Lower lobe of right lung (tissue), 2 donors: ENCODE data around the gene SIRT5. TPM values are rescaled to one million over a fixed set of nuclear protein-coding genes. Genes with fewer than 3 reads are reported as not detected.

Experiments used
- ATAC-seq, 2 donors: fragments of 200-7000 bp; cut with Tn5 transposase; one replicate each; pipeline ENCODE4 v1.9.1; 2020 to 2022; ENCODE audit warnings: mild to moderate bottlenecking in 2 of 2, moderate library complexity in 2 of 2
- DNase-seq: peaks from one replicate; pipeline ENCODE4 v3.0.0-alpha.2; 2020
- H3K27ac ChIP-seq: fragments of 200-600 bp; one replicate; pipeline ENCODE4 v1.8.0; 2022
- H3K27me3 ChIP-seq: fragments of 200-600 bp; one replicate; pipeline ENCODE4 v1.8.0; 2022; ENCODE audit warnings: low read depth
- H3K36me3 ChIP-seq: fragments of 200-600 bp; one replicate; pipeline ENCODE4 v1.8.0; 2022; ENCODE audit warnings: mild to moderate bottlenecking
- H3K4me1 ChIP-seq: fragments of 200-600 bp; one replicate; pipeline ENCODE4 v1.8.0; 2022
- H3K4me3 ChIP-seq: fragments of 200-600 bp; one replicate; pipeline ENCODE4 v1.8.0; 2022; ENCODE audit warnings: mild to moderate bottlenecking
- H3K9me3 ChIP-seq: fragments of 200-600 bp; one replicate; pipeline ENCODE4 v1.8.0; 2022
- intact Hi-C: fragments of 100-400 bp; cut with DNase I; formaldehyde crosslinking; loops from one replicate; pipeline ENCODE4 v1.11.0; 2022
- total RNA-seq: library from RNA; stranded (reverse); fragmentation: NEBNext Ultra II Directional; extraction: Animal tissue kit (Norgen Biotek cat#: 25700); gene quantifications from one replicate; pipeline ENCODE4 v1.2.1, GENCODE V29; 2021
- TF ChIP-seq, protein P1 (sequence below): fragments of 200-600 bp; IDR thresholded peaks from one replicate; pipeline ENCODE4 v1.8.0; 2022; ENCODE audit warnings: antibody characterized with exemption, mild to moderate bottlenecking
- donor health status: DM: no; HTN: yes; CAD: no; lungs with severe emphysema.

The SIRT5 gene
- total RNA-seq, 1 donor from 2014 or later: 15.3 TPM

DNA sequence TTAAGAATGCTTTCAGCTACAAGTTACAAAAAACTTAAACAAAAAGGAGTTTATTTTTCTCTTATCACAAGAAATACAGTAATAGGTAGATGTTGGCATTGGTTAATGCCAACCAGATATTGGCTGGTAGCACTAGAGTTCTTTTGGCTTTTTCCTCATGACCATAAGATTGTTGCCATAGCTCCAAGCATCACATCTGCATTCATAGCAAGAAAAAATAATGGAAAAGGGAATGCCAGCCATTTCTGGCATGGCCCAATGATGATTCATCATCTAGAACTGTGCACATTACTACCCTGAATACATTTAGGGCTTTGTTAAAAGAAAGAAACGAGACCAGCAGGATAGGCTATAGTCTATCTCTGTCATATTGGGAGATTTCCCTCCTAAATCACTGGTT is 20.8 kb upstream of the SIRT5 start:
- H3K4me3 ChIP-seq: no peak overlapping the region
- H3K36me3 ChIP-seq: no peaks in the 10 kb centered on the region
- peak overlapping the region; percentile 74 for H3K27ac ChIP-seq
- H3K4me1 ChIP-seq: peaks cover 16% of the 10 kb centered on the region
- H3K9me3 ChIP-seq: no peaks in the 10 kb centered on the region
- ATAC-seq: no peak
- TF ChIP-seq, protein P1, sequence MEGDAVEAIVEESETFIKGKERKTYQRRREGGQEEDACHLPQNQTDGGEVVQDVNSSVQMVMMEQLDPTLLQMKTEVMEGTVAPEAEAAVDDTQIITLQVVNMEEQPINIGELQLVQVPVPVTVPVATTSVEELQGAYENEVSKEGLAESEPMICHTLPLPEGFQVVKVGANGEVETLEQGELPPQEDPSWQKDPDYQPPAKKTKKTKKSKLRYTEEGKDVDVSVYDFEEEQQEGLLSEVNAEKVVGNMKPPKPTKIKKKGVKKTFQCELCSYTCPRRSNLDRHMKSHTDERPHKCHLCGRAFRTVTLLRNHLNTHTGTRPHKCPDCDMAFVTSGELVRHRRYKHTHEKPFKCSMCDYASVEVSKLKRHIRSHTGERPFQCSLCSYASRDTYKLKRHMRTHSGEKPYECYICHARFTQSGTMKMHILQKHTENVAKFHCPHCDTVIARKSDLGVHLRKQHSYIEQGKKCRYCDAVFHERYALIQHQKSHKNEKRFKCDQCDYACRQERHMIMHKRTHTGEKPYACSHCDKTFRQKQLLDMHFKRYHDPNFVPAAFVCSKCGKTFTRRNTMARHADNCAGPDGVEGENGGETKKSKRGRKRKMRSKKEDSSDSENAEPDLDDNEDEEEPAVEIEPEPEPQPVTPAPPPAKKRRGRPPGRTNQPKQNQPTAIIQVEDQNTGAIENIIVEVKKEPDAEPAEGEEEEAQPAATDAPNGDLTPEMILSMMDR: no peak
- H3K27me3 ChIP-seq: no peaks in the 10 kb centered on the region
- intact Hi-C loops: no loop called here
- no peak for DNase-seq

DNA sequence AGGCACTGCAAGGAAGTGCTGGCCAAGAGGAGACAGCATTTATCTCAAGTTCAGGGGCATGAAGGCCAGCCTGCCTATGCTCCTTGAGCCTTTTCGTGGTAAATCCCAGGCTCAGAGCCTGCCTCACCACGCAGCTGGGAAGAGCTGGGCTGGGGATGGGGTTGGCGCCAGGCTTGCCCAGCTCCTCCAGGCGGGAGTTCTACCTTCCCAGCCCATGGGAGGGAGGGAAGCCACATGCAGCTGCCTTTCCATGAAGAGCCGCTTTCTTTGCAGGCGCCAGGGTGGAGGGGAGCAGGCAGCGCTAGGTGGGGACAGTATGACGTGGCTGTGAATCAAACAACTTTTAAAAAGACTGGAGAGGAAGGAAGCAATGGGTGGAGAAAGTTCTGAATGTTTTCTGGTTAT is 19.5 kb upstream of the SIRT5 start:
- DNase-seq (no peak), ATAC-seq (peak; percentile 59 to 64)
- Histone ChIP-seq H3K4me3 (no peak overlapping the region), H3K9me3 (no peaks in the 10 kb centered on the region), H3K36me3 (no peaks in the 10 kb centered on the region), H3K4me1 (peaks cover 20% of the 10 kb centered on the region), H3K27ac (peak overlapping the region; percentile 74), H3K27me3 (no peaks in the 10 kb centered on the region)
- TF ChIP-seq, protein P1: no peak
- intact Hi-C loops: no loop called here

DNA sequence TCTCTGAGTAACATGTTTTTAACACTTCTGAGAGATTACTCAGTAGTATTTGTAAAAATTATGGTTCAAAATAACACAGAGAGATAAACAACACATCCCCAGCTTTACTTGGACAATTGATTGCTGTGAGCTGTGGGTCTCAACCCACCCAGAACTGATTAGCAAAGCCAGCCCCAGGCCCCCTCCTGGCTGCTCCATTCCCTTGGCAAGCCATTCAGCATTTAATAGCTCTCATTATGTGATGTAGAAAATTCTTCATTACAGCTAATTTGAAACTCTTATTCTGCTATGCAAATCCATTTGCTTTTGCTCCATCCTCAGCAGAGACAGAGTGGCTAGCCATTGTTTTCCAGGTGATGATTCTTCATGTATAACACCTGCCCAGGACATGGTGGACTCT is 16.6 kb upstream of the SIRT5 start:
- no peak for DNase-seq
- no peak for ATAC-seq
- Histone ChIP-seq H3K4me3 (no peak overlapping the region), H3K9me3 (no peaks in the 10 kb centered on the region), H3K36me3 (no peaks in the 10 kb centered on the region), H3K27me3 (no peaks in the 10 kb centered on the region), H3K27ac (no peak overlapping the region), H3K4me1 (peaks cover 42% of the 10 kb centered on the region)
- TF ChIP-seq, protein P1: no peak
- intact Hi-C loops: no loop called here

DNA sequence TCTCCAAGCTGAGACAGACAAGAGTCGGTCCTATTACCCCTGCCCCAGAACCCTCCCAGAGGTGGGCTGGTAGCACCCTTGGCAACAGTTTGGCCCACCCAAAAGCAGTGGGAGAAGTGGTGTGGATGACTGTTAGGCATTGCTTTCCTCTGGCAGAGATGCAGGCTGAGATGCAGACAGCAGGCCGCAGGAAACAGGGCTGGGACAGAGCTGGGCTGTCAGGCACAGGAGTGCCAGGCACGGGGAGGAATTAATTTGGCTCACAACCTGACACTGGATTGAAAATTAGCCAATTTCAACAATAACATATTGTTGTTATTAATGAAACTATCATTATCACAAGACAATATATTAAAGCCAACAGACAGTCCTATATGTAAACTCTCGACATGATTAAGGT is 15.7 kb upstream of the SIRT5 start:
- Histone ChIP-seq H3K36me3 (no peaks in the 10 kb centered on the region), H3K4me1 (peaks cover 42% of the 10 kb centered on the region), H3K4me3 (no peak overlapping the region), H3K27ac (peak overlapping the region; percentile 47), H3K9me3 (no peaks in the 10 kb centered on the region), H3K27me3 (no peaks in the 10 kb centered on the region)
- ATAC-seq (no peak), DNase-seq (no peak)
- intact Hi-C loops: no loop called here
- TF ChIP-seq, protein P1: no peak

DNA sequence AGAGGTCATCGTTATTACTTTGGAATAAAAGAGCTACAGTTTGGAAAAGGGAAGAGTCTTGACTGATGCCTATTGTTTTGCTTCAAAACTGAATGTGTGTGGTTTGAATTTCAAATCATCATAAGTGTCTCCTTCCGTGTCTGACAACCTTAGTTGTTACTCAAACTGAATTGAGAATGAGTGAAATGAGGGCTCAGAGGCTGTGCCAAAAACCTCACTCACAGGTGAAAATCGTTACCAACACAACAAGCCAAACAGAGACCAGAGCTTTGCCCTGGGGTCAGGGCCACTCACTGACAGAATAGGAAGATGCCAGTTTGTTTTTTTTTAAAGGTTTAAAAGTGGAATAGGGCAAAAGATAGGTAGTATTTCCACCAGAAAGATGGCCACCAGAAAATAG is 15.2 kb upstream of the SIRT5 start:
- Histone ChIP-seq H3K27ac (no peak overlapping the region), H3K9me3 (no peaks in the 10 kb centered on the region), H3K4me3 (no peak overlapping the region), H3K36me3 (no peaks in the 10 kb centered on the region), H3K27me3 (no peaks in the 10 kb centered on the region), H3K4me1 (peaks cover 42% of the 10 kb centered on the region)
- TF ChIP-seq, protein P1: no peak
- intact Hi-C loops: no loop called here
- ATAC-seq (no peak), DNase-seq (no peak)
